BLaER1 (cell line): ENCODE data around the gene SGCA.
A peak's percentile ranks its signal among the peaks of the same experiment; 100 is the strongest.

ENCODE experiments used
- H3K27ac ChIP-seq: shearing (Covaris generic); formaldehyde crosslinking; 2 replicates; pipeline ENCODE4 v1.8.1; 2022
- H3K27me3 ChIP-seq: shearing (Covaris generic); formaldehyde crosslinking; 2 replicates; pipeline ENCODE4 v1.8.1; 2022
- H3K36me3 ChIP-seq: shearing (Covaris generic); formaldehyde crosslinking; 2 replicates; pipeline ENCODE4 v1.8.1; 2022
- H3K4me1 ChIP-seq: shearing (Covaris generic); formaldehyde crosslinking; 2 replicates; pipeline ENCODE4 v1.8.1; 2022
- H3K4me2 ChIP-seq: shearing (Covaris generic); formaldehyde crosslinking; 2 replicates; pipeline ENCODE4 v1.8.1; 2022
- H3K4me3 ChIP-seq: shearing (Covaris generic); formaldehyde crosslinking; 2 replicates; pipeline ENCODE4 v1.8.1; 2022
- H3K9ac ChIP-seq: shearing (Covaris generic); formaldehyde crosslinking; 2 replicates; pipeline ENCODE4 v1.8.1; 2022
- H3K9me3 ChIP-seq: shearing (Covaris generic); formaldehyde crosslinking; 2 replicates; pipeline ENCODE4 v1.8.1; 2022
- H4K20me1 ChIP-seq: shearing (Covaris generic); formaldehyde crosslinking; 2 replicates; pipeline ENCODE4 v1.8.1; 2022
- Cebpa-rat ChIP-seq: shearing (Covaris generic); IDR thresholded peaks from 2 replicates; pipeline ENCODE4 v1.8.1; 2022

Gene SGCA

DNA sequence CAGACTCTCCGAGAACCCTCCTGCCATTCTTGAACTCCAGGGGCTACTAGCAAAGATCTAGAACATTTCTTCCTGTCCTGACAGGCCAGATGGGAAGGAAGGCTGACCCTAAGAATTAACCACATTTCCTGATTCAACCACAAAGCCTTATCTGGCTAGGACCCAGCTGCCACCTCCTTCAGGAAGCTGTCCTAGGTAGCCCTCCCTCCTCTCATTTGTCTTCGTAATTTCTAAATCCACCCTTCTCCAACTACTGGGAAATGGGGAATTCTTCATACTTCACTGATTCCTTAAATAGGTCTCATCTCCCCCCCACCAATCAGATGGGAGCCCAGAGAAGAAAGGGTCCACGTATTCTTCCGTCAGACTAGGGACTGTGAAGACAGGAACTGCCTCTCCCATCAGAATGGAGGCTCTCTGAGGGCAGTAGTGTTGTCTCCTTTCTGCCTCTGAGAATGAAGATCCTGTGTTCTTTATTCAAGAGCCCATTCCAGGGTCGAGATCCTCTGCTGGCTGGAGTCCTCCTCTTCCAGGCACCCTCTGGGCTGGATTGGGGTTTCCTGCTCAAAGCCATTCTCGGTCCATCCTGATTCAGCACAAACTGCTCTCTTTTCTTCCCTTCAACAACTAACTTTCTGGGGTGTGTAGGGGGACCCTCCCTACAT, 38.0 kb upstream of the SGCA start:
- Histone ChIP-seq H3K9me3 (peaks cover 4% of the 10 kb centered on the region; the same call in 1 of the 2 replicates), H3K9ac (no peak overlapping the region), H4K20me1 (peaks cover 23% of the 10 kb centered on the region), H3K27me3 (peaks cover 56% of the 10 kb centered on the region), H3K4me1 (peaks cover 22% of the 10 kb centered on the region), H3K4me2 (peak overlapping the region; percentile 67), H3K36me3 (peaks cover 5% of the 10 kb centered on the region), H3K4me3 (no peak overlapping the region), H3K27ac (no peak overlapping the region)
- no peak for TF ChIP-seq Cebpa-rat

DNA sequence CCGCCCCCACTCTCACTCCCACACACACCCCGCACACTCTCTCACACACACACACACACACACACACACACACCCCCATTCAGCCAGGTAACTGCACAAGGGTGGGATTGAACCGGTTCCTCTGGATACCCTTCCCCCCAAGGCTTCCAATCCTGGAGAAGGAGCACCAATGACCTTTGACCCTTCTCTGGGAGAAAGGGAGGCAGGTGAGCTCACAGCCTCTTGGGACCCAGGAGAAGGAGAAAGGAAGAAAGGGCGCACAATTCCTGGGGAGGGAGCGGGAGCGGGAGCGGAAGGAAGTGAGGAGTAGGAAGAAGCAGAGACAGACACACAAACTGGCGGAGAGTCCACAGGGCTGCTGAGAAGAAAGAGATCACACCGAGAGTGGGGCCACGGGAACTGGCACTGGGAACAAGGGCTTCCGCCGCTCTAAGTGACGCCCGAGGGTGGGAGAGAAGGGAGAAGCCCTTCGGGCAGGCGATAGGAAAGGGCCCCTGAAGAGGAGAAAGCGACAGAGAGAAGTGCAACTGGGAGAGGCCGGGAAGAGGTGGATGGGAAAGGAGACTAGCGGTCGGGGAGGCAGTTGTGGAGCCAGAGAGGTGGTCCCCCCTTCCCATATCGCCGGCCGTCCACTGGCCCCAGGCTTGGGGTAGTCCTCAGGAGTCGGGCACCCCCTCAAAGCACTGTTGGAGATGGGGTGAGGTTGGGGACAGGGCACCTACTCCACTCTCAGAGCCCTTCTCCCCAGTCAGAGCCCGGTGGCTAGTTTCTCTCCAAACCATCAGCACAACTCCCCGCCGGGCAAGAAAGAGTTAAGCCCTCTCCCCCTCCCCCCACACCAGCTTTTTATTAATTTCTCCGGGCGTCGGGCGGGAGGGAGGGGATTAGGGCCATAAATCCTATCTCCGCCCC, 37.1 kb upstream of the SGCA start:
- peaks cover 4% of the 10 kb centered on the region; the same call in 1 of the 2 replicates for H3K9me3 ChIP-seq
- H3K27me3 ChIP-seq = peaks cover 56% of the 10 kb centered on the region
- peaks cover 14% of the 10 kb centered on the region for H3K36me3 ChIP-seq
- H3K4me3 ChIP-seq = peak overlapping the region; percentile 66; the same call in 1 of the 2 replicates
- H4K20me1 ChIP-seq = peaks cover 32% of the 10 kb centered on the region
- H3K4me1 ChIP-seq = peaks cover 22% of the 10 kb centered on the region
- no peak overlapping the region for H3K27ac ChIP-seq
- H3K9ac ChIP-seq = no peak overlapping the region
- H3K4me2 ChIP-seq = peak overlapping the region; percentile 97
- no peak for TF ChIP-seq Cebpa-rat

DNA sequence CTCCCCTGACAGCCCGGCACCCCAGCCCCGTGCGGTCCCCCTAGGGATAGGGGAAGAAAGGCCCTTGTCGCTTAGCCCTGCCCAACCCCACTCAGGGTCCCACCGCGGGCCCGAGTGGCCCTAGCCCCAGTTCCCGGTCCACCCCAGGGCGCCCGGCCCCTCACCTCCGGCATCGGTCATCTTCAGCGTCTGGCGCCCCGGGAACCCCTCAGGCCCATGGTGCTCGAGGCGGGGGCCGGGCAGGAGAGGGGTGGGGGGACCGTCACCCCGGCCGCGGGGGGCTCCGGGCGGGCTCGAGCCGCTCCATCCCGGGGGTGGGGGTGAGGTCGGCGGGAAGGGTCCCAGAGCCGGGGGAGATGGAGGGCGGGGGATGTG, 36.5 kb upstream of the SGCA start:
- H3K27ac ChIP-seq = no peak overlapping the region
- H3K4me3 ChIP-seq = peak overlapping the region; percentile 66
- no peak for TF ChIP-seq Cebpa-rat
- H3K9me3 ChIP-seq = peaks cover 4% of the 10 kb centered on the region; the same call in 1 of the 2 replicates
- H3K36me3 ChIP-seq = peaks cover 19% of the 10 kb centered on the region
- H3K9ac ChIP-seq = no peak overlapping the region
- H3K4me1 ChIP-seq = peaks cover 22% of the 10 kb centered on the region
- H4K20me1 ChIP-seq = peaks cover 39% of the 10 kb centered on the region
- peaks cover 56% of the 10 kb centered on the region for H3K27me3 ChIP-seq
- peak overlapping the region; percentile 97 for H3K4me2 ChIP-seq

DNA sequence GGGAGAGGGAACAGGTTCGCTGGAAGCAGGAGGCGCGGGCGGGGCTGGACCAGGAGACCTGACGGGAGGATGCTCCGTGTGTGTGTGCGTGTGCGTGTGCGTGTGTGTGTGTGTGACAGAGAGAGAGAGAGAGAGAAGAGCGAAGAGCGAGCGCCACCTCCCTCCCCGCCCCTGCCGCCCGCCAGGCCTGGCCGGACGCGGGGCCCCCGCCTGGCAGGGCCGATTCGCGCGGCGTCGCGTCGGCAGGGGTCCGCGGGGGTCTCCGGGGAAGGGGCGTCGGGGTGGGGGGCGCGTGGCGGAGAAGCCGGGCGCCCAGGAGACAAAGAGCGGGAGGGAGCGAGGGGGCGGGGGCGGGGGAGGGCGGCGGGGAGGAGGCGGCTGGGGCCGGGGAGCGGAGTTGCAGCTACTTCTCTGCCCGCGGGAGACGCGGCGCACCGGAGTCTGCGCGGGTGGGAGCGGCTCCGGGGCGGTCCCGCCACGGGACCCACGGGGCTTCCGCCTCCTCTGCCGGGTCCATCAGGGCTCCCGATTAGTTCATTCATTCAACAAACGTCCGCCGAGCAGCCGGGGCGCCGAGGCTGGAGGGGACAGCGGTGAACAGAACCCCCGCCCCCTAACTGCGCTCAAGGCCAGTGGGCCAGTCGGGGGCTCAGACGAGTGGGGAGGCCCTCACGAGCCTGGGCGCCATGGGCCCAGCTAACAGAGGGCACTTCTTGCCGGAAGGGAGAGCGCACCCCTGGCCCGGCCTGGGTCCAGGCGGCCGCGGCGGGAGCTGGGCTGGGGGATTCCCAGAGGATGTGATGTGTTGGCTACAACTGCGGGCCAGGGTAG, 35.9 kb upstream of the SGCA start, which contains the start of gene SAMD14:
Gene SAMD14 (minus strand): TSS at position 433 of the 831 bp plus-strand sequence. CDS start 5,201 bp downstream, outside the sequence.
- Histone ChIP-seq H4K20me1 (peaks cover 45% of the 10 kb centered on the region), H3K9ac (0 out of 2 replicates have a peak within 1 kb of the TSS, but pooled peaks have one; percentile 24), H3K4me3 (peak within 1 kb of the TSS; percentile 66), H3K4me2 (peak within 1 kb of the TSS; percentile 97), H3K9me3 (peaks cover 4% of the 10 kb centered on the region; the same call in 1 of the 2 replicates), H3K4me1 (peaks cover 22% of the 10 kb centered on the region), H3K27ac (no peak within 1 kb of the TSS), H3K27me3 (peaks cover 56% of the 10 kb centered on the region), H3K36me3 (peaks cover 25% of the 10 kb centered on the region)
- no peak for TF ChIP-seq Cebpa-rat

DNA sequence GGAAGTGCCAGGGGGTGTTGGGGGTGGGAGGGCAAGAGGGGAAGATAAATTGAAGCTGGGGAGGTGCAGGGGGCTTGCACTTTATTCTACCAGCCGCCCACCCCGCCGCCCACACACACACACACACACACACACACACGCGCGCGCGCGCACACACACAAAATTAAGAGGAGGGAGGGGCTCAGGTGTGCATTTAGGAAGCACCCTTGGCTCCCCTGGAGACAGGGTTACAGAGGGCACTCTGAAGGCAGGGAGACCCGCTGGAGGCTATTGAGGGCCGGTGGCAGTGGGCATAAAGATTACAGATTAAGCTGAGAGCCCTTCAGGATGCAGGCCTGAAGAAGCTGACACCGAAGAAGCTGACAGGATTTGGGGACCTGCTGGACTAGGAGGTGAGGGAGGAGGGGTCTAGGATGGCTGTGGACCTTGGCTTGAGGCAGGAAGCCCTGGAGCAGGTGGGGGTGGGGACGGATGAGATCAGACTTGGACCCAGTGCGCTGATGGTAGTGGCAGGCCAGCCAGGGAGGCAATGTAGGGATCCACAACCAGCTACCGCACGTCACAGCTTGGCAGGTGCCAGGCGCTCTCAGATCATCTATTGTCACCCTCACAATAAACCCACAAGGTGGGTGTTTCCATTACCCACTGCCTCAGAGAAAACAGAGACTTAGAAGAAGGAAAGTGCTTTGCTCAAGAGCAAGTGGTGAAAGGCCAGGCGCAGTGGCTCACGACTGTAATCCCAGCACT, 35.1 kb upstream of the SGCA start:
- H3K4me3 ChIP-seq = peak overlapping the region; percentile 66
- H3K36me3 ChIP-seq = peaks cover 31% of the 10 kb centered on the region
- no peak overlapping the region for H3K9ac ChIP-seq

DNA sequence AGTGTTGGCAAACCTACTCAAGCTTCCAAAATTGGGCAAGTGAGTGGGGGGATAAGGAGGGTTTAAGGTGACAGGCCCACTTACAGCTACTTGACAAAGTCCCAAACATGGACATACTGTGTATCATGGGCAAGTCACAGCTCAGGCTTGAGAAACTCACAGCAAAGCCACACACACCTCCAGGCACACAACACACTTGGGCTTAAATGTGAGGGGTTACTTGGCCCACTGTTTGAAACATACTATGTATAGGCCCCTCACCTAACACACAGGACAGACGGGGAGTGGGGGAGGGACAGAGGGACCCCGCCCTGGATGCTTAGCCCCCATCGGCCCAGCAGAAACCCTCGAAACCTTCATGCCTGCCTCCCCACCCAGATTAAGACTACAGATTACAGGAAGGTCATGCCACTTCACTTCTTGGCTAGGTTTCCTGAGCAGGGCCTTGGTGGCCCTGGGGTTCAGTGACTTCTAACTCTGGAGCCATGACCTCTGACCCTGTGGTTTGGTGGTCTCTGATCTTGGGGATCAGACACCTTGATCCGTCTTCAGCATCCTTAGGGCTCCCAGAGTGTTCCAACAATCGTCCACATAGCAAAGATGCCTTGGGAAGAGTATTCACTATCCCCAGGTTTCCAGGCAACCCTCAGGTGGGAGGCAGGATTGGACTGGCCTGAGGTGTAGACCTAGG, 33.6 kb upstream of the SGCA start:
- Histone ChIP-seq H3K27me3 (peaks cover 54% of the 10 kb centered on the region), H3K4me3 (no peak overlapping the region), H3K27ac (no peak overlapping the region), H3K9me3 (peaks cover 4% of the 10 kb centered on the region; the same call in 1 of the 2 replicates), H3K36me3 (peaks cover 47% of the 10 kb centered on the region), H3K4me2 (no peak overlapping the region), H4K20me1 (peaks cover 65% of the 10 kb centered on the region), H3K9ac (no peak overlapping the region), H3K4me1 (peaks cover 20% of the 10 kb centered on the region)
- no peak for TF ChIP-seq Cebpa-rat

More for the DNA sequence above, 35.1 kb upstream of the SGCA start:
- Histone ChIP-seq H3K27me3 (peaks cover 56% of the 10 kb centered on the region), H3K9me3 (peaks cover 4% of the 10 kb centered on the region; the same call in 1 of the 2 replicates), H3K27ac (no peak overlapping the region), H3K4me1 (peaks cover 22% of the 10 kb centered on the region), H3K4me2 (peak overlapping the region; percentile 97), H4K20me1 (peaks cover 50% of the 10 kb centered on the region)
- no peak for TF ChIP-seq Cebpa-rat

DNA sequence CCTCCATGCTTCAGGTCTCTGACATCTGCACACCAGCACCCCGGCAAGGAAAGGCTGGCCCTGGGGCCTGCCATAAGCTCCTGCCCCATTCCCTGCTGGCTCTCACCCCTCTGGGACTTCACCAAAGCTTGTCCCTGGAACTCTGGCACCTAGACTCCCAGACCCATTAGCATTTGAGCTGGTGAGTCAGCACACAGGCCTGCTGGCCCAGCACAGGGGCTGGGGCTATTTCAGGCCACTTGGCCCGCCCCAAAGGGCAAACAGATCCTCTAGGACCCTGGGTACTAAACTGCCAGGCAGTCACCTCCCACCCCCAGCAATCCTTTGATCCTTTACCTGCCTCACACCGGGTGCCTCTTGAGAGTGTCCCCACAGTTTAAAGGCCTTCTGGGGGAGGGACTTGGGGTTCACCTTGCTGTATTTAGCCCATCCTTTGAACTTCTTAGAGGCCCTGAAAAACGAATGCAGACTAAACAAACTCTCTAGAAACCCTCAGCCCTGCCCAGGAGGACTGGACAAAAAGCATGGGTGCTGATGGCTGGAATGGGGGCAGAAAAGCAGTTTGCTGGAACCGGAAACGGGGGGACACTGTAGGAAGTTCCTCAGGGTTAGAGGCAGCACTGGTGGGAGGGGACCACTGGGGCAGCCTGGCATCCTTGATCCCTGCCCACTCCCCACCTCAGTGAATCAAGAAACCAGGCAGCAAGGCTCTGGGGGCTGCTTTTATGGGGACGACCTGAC, 32.6 kb upstream of the SGCA start:
- Histone ChIP-seq H3K36me3 (peaks cover 56% of the 10 kb centered on the region), H4K20me1 (peaks cover 75% of the 10 kb centered on the region), H3K4me3 (no peak overlapping the region), H3K4me2 (no peak overlapping the region), H3K4me1 (peaks cover 11% of the 10 kb centered on the region), H3K27ac (no peak overlapping the region), H3K27me3 (peaks cover 44% of the 10 kb centered on the region), H3K9me3 (peaks cover 4% of the 10 kb centered on the region; the same call in 1 of the 2 replicates), H3K9ac (no peak overlapping the region)
- no peak for TF ChIP-seq Cebpa-rat

DNA sequence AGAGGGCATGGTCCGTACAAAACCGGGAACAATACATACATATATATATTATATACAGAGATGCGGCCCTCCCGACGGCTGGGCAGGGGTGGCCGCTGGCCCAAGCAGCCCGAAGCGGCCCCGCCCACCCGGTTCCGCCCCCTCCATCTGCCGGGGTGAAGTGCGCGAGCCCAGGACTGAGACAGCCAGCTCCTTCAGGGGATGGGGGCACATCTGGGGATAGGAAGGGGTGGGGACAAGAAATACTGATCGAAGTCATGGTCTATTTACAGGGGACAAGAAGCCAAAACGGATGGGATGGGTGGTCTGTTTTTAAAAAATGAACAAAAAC, 32.1 kb upstream of the SGCA start:
- H4K20me1 ChIP-seq = peaks cover 80% of the 10 kb centered on the region
- H3K4me2 ChIP-seq = no peak overlapping the region
- no peaks in the 10 kb centered on the region; the same call in 1 of the 2 replicates for H3K9me3 ChIP-seq
- H3K4me1 ChIP-seq = peaks cover 7% of the 10 kb centered on the region
- H3K27me3 ChIP-seq = peaks cover 39% of the 10 kb centered on the region
- H3K27ac ChIP-seq = no peak overlapping the region
- H3K4me3 ChIP-seq = no peak overlapping the region
- peaks cover 61% of the 10 kb centered on the region for H3K36me3 ChIP-seq
- H3K9ac ChIP-seq = no peak overlapping the region
- TF ChIP-seq Cebpa-rat = no peak
